Measurements from ENCODE around the gene PLEKHG4B. TPM values are rescaled to one million over a fixed set of nuclear protein-coding genes. Genes with fewer than 3 reads are reported as not detected.
"Not testable (repeated sequence)": the region's sequence is repeated elsewhere in the genome, so short reads cannot be mapped to it uniquely, and the experiment has no call there.

PLEKHG4B gene
- total RNA-seq, 1 experiment from 2014 or later: 9.9 TPM

GRCh38 chr5:157126-157715 lies 65.3 kb downstream of the PLEKHG4B start:
- no peak for DNase-seq (ENCODE audit: low read depth)

GRCh38 chr5:157801-158200 lies 65.8 kb downstream of the PLEKHG4B start:
- DNase-seq (ENCODE audit: low read depth): no peak

- no peak for DNase-seq (ENCODE audit: low read depth)
Observed at GRCh38 chr5:158807-159447, 67.0 kb downstream of the PLEKHG4B start.

DNA sequence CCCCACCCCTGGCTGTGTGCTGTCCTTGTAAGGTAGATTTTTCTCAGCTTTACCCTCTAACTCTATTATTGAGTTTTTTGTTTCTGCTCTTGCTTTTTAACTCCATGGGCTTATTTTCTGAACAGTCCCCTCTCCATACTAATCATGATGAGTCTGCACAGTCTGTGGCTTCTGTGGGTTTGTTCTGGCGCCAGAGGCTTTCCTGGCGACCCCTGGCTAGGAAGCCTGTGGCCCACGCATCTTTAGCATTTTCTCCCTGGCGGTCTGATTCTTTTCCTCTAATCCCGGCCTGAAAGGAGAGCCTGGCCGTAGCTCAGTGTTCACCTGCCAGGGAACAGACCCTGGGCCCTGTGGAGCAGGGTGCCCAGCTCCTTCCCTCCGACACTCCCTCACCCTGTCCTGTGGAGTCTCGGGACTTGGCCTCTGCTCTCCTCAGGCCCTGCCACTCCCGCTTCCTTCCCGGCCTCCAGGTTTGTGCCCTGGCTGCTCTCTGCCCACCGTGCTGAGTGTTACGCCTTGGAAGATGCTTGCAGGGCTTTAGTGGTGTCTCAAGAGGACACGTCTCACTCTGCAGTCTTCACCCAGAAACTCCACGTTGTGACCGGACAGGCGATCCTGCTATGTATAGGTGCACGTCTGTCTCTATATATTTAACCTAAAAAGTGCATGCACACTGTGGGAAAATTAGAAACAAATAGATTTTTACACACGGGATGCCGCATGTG lies 67.6 kb downstream of the PLEKHG4B start:
- peak; percentile 83 for DNase-seq (ENCODE audit: low read depth)

- peak; percentile 56 for DNase-seq (ENCODE audit: low read depth)
Observed at GRCh38 chr5:160173-160510, 68.2 kb downstream of the PLEKHG4B start.

- no peak for DNase-seq (ENCODE audit: low read depth)
Observed at GRCh38 chr5:160921-161802, 69.2 kb downstream of the PLEKHG4B start.

GRCh38 chr5:161803-162110 lies 69.8 kb downstream of the PLEKHG4B start:
- DNase-seq (ENCODE audit: low read depth): no peak

DNA sequence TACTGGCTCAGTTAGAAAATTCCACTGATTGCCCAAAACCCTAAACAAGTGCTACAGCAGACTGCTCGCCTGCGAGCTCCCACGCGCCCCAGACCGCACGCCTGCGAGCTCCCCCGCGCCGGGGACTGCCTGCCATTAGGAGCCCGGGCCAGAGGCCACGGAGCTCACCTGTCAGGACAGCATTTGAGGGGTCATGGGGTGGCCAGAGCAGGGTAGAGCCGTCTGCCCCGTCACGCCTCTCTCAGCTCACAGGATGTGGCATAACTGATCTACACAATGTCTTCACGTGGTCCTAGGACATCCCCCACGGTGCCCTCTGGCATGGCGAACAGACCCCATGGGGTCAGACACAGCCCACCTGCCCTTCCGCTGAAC lies 70.2 kb downstream of the PLEKHG4B start:
- DNase-seq (ENCODE audit: low read depth): no peak

DNA sequence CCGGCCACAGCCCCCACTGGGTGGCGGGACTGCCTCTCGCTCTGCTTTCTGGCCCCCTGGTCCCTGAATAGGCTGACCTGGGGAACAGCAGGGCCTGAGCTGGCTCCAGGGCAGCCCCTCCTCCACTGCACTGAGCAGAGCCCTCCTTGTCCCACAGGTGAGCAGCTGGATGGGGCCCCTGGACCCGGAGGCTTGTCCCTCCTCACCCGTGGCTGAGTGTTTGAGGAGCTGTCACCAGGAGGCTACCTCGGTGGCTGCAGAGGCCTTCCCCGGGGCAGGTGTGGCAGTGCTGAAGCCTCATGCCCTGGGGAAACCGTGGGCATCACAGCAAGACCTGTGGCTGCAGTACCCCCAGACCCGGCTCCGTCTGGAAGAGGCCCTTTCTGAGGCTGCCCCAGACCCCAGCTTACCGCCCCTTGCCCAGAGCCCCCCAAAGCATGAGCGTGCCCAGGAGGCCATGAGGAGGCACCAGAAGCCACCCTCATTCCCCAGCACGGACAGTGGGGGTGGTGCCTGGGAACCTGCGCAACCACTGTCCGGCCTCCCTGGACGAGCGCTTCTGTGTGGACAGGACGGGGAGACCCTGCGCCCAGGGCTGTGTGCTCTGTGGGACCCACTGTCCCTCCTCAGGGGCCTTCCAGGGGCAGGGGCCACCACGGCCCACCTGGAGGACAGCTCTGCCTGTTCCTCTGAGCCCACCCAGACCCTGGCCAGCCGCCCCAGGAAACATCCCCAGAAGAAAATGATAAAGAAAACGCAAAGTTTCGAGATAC lies 70.8 kb downstream of the PLEKHG4B start:
- DNase-seq (ENCODE audit: low read depth): no peak

GRCh38 chr5:163338-163620 lies 71.3 kb downstream of the PLEKHG4B start:
- no peak for DNase-seq (ENCODE audit: low read depth)

- no peak for DNase-seq (ENCODE audit: low read depth)
Observed at GRCh38 chr5:163841-164240, 71.9 kb downstream of the PLEKHG4B start.

DNA sequence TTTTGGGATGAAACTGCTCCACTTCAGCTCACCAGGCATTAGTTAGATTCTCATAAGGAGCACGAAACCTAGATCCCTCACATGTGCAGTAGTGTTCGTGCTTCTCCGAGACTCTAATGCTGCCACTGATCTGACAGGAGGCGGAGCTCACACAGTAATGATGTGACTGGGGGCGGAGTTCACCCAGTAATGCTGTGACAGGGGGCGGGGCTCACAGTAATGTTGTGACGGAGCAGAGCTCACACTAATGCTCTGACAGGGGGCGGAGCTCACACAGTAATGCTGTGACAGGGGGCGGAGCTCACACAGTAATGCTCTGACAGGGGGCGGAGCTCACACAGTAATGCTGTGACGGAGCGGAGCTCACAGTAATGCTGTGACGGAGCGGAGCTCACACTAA lies 72.3 kb downstream of the PLEKHG4B start:
- no peak for DNase-seq (ENCODE audit: low read depth)

GRCh38 chr5:164783-165182 lies 72.8 kb downstream of the PLEKHG4B start:
- DNase-seq (ENCODE audit: low read depth): not testable (repeated sequence)

DNA sequence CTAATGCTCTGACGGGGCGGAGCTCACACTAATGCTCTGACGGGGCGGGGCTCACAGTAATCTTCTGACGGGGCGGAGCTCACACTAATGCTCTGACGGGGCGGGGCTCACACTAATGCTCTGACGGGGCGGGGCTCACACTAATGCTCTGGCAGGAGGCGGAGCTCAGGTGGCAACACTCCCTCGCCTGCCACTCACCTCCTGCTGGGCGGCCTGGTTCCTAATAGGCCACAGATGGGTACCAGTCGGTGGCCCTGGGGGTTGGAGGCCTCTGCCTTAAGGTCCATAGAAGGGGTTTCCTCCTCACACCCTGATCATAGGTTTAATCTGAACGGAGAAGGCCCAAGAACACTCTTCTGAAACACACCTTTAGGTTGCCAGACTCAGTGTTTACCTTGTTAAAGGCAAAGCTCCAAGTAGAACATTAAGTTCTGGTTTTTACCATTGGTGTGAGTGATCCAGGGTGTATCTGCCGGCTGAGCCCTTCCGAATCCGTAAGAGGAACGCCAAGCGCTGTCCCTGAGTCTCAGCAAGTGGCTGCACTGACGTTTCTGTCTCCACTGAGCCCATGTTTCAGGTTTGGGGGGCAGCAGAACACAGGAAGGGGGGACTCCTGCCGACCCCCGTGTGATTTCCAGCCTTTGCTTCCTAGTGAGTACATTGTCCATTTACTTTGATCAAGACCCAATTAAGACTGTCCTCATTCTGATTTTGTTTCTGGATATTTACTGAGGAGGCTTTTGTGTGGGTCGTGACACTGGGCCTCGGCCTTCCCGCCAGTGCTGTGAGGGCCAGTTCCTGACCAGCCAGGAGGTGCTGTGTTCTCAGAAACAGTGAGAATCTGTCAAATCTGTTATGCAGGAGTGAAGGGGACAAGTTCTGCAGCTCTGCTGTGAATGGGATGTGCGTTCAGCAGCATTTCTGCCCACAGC lies 74.7 kb downstream of the PLEKHG4B start:
- no peak for DNase-seq (ENCODE audit: low read depth)

DNA sequence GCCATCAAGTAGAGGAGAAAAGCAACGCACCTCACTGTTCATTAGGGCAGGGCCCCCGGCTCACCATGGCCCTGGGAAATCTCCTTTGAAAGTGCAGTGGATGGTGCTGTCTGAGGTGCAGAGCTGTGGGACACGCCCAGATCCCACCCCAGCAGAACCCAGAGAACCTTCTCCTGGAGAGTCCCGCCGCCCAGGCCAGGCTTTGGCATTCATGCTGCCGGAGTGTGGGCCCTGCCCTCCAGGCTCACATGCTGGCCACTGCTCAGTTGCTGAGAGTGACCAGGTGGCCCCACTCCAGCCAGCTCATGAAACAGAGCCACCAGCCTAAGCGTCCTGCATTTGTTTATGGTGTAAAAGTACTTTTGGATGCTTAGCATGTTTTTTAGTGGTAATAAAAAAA lies 75.5 kb downstream of the PLEKHG4B start:
- peak; percentile 79 for DNase-seq (ENCODE audit: low read depth)

- DNase-seq (ENCODE audit: low read depth): peak; percentile 99
Observed at GRCh38 chr5:167982-168660, 76.2 kb downstream of the PLEKHG4B start.

GRCh38 chr5:169071-169727 lies 77.2 kb downstream of the PLEKHG4B start:
- peak; percentile 65 for DNase-seq (ENCODE audit: low read depth)

DNA sequence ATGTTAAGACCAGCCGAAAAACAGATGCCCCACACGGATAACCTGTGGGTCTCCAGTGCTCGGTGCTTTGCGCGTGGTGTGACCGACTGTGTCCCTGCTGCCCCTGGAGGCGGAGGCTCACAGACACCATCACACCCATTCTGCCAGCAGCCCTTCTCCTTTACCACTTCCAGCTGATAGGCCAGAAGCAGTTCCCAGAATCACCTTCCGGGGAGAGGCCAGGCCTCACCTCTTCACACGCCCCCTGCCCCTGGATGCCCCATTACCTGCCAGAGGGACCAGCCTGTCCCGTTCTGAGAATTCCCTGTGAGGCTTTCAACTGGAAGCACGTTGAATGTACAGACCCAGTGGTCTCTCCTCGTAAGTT lies 77.7 kb downstream of the PLEKHG4B start:
- no peak for DNase-seq (ENCODE audit: low read depth)

- no peak for DNase-seq (ENCODE audit: low read depth)
Observed at GRCh38 chr5:170971-171800, 79.2 kb downstream of the PLEKHG4B start.
